GM12878 (cell line): ENCODE data around the gene LMOD1. TPM values are rescaled to one million over a fixed set of nuclear protein-coding genes. Genes with fewer than 3 reads are reported as not detected.

Experiments used
- ATAC-seq: fragments of 200-7000 bp; cut with Tn5 transposase; 3 replicates; pipeline ENCODE4 v1.9.1; 2020; ENCODE audit warnings: mild to moderate bottlenecking, moderate library complexity
- BruUV-seq: library from RNA; stranded (reverse); fragments of 400-500 nt; replicated peaks from 2 replicates; lab custom pipeline; 2021; lab: Mats Ljungman, UMichigan
- CTCF ChIA-PET: fragments of 300-600 bp; sonication (Branson Sonifier 250); formaldehyde crosslinking; extraction: SDS; loops from one replicate; lab custom pipeline; 2021; ENCODE audit warnings: inconsistent platforms; lab: Yijun Ruan, JAX
- POLR2A ChIA-PET: fragments of 350-600 bp; formaldehyde crosslinking; extraction: SDS; loops from one replicate; lab custom pipeline; 2021; ENCODE audit warnings: inconsistent platforms; lab: Charles Lee
- RAD21 ChIA-PET: fragments of 300-600 bp; sonication (Branson Sonifier 250); formaldehyde crosslinking; loops from one replicate; lab custom pipeline; 2023; ENCODE audit warnings: antibody characterized with exemption; ENCODE audit not compliant: unreplicated experiment; lab: Charles Lee
- SMC1A ChIA-PET: fragments of 300-600 bp; sonication (Branson Sonifier 250); formaldehyde crosslinking; loops from one replicate; lab custom pipeline; 2023; ENCODE audit not compliant: unreplicated experiment, uncharacterized antibody; lab: Charles Lee
- DNase-seq: peaks from one replicate; pipeline ENCODE4 v3.0.0-alpha.2; 2011; ENCODE audit warnings: low read depth, low spot score
- FAIRE-seq: peaks from 3 replicates; lab custom pipeline; 2011; peaks lifted over from hg19 to GRCh38; lab: Jason Lieb, UNC
- H2AFZ ChIP-seq: 2 replicates; pipeline ENCODE4 v1.6.0; 2011; ENCODE audit warnings: low read depth, low read length, control low read depth; ENCODE audit not compliant: control insufficient read depth
- H3K27ac ChIP-seq: 2 replicates; pipeline ENCODE4 v1.5.1; 2011; ENCODE audit warnings: control low read depth; ENCODE audit not compliant: control insufficient read depth, insufficient read depth
- H3K27me3 ChIP-seq, 2 experiments: replicated peaks in 1 of 2; 2 replicates each; pipeline versions ENCODE4 v1.6.0 to v1.6.1; 2011; ENCODE audit warnings: low read length in 1 of 2; ENCODE audit not compliant: control insufficient read depth in 2 of 2, insufficient read depth in 2 of 2
- H3K36me3 ChIP-seq, 2 experiments: 2 replicates each; pipeline ENCODE4 v1.5.1; 2011; ENCODE audit warnings: low read length in 1 of 2; ENCODE audit not compliant: control insufficient read depth in 2 of 2, insufficient read depth in 2 of 2
- H3K4me1 ChIP-seq: 2 replicates; pipeline ENCODE4 v1.6.1; 2011; ENCODE audit warnings: mild to moderate bottlenecking, low read length, moderate library complexity, mixed read lengths; ENCODE audit not compliant: control insufficient read depth, insufficient read depth
- H3K4me2 ChIP-seq: 2 replicates; pipeline ENCODE4 v1.6.0; 2011; ENCODE audit warnings: control low read depth; ENCODE audit not compliant: control insufficient read depth, insufficient read depth
- H3K4me3 ChIP-seq: fragments of 200-600 bp; sonication (generic); 2 replicates; pipeline ENCODE4 v1.5.1; 2016
- H3K79me2 ChIP-seq: 2 replicates; pipeline ENCODE4 v1.6.0; 2011; ENCODE audit warnings: low read length; ENCODE audit not compliant: control insufficient read depth, insufficient read depth
- H3K9ac ChIP-seq: 2 replicates; pipeline ENCODE4 v1.8.0; 2011; ENCODE audit warnings: low read length, control low read depth, mixed read lengths; ENCODE audit not compliant: control insufficient read depth, insufficient read depth
- H3K9me3 ChIP-seq: replicated peaks from 3 replicates; pipeline ENCODE4 v1.5.1; 2011; ENCODE audit warnings: mild to moderate bottlenecking, low read length; ENCODE audit not compliant: control insufficient read depth, insufficient read depth
- H4K20me1 ChIP-seq: 2 replicates; pipeline ENCODE4 v1.6.0; 2011; ENCODE audit not compliant: control insufficient read depth, insufficient read depth
- CBX3 ChIP-seq: fragments of 200-600 bp; sonication (generic); IDR thresholded peaks from 2 replicates; pipeline ENCODE4 v1.6.1; 2016; ENCODE audit warnings: low read depth, borderline replicate concordance
- CEBPB ChIP-seq, 2 experiments: fragments of 150-350 bp in 1 of 2; IDR thresholded peaks; 2 replicates each; pipeline ENCODE4 v1.6.1; 2012 to 2014; ENCODE audit warnings: low read depth in 2 of 2, low read length in 2 of 2, borderline replicate concordance in 1 of 2, inconsistent platforms in 1 of 2
- CHD2 ChIP-seq: IDR thresholded peaks from 2 replicates; pipeline ENCODE4 v1.6.1; 2011; ENCODE audit warnings: low read depth, low read length, improper control_type of control experiment, borderline replicate concordance
- CREM ChIP-seq: IDR thresholded peaks from 2 replicates; pipeline ENCODE4 v1.6.1; 2014; ENCODE audit warnings: antibody characterized with exemption, low read depth
- EP300 ChIP-seq, 2 experiments: fragments of 150-350 bp in 1 of 2; IDR thresholded peaks; 2 replicates each; pipeline ENCODE4 v1.6.1; 2011 to 2012; ENCODE audit warnings: low read depth in 2 of 2, low read length in 2 of 2, borderline replicate concordance in 1 of 2, improper control_type of control experiment in 1 of 2, inconsistent platforms in 1 of 2; ENCODE audit not compliant: control insufficient read depth in 1 of 2
- GATAD2B ChIP-seq: fragments of 450-650 bp; conservative IDR thresholded peaks from 2 replicates; pipeline ENCODE4 v1.6.1; 2017; ENCODE audit warnings: low read depth, mild to moderate bottlenecking, moderate library complexity
- IKZF1 ChIP-seq: fragments of 450-650 bp; conservative IDR thresholded peaks from 2 replicates; pipeline ENCODE4 v1.6.1; 2017; ENCODE audit warnings: antibody characterized with exemption, mild to moderate bottlenecking
- JUNB ChIP-seq: IDR thresholded peaks from 2 replicates; pipeline ENCODE4 v1.6.1; 2016; ENCODE audit warnings: antibody characterized with exemption, mild to moderate bottlenecking
- MYB ChIP-seq: fragments of 150-350 bp; IDR thresholded peaks from 2 replicates; pipeline ENCODE4 v1.6.1; 2014; ENCODE audit warnings: mild to moderate bottlenecking, low read depth, low read length, borderline replicate concordance
- MYC ChIP-seq: IDR thresholded peaks from 2 replicates; pipeline ENCODE4 v1.6.1; 2011; ENCODE audit warnings: mild to moderate bottlenecking, low read length, moderate library complexity, inconsistent platforms; ENCODE audit not compliant: insufficient read depth, insufficient replicate concordance, insufficient read length, severe bottlenecking
- RELA ChIP-seq: fragments of 450-650 bp; IDR thresholded peaks from 2 replicates; pipeline ENCODE4 v1.8.0; 2014; ENCODE audit warnings: borderline replicate concordance; ENCODE audit not compliant: partially characterized antibody
- WRNIP1 ChIP-seq: IDR thresholded peaks from 2 replicates; pipeline ENCODE4 v1.6.1; 2011; ENCODE audit warnings: low read depth, low read length, improper control_type of control experiment, borderline replicate concordance
- WGBS: methylation state at CpG from one replicate; pipeline ENCODE4 v1.1.6; 2016; ENCODE audit warnings: low lambda C conversion rate; ENCODE audit not compliant: insufficient replicate concordance, insufficient coverage; ENCODE audit errors: missing lambda C conversion rate; 5-methylcytosine and 5-hydroxymethylcytosine counted together
- in situ Hi-C: fragments of 300-500 bp; cut with MboI; formaldehyde crosslinking; loops from 9 replicates; pipeline ENCODE4 v1.14.3; 2018; ENCODE audit warnings: mixed read lengths
- intact Hi-C: fragments of 100-400 bp; cut with micrococcal nuclease; formaldehyde crosslinking; loops from one replicate; pipeline ENCODE4 v1.14.2; 2022; ENCODE audit not compliant: unreplicated experiment
- polyA plus RNA-seq, 11 experiments: library from polyadenylated mRNA; depleted of rRNA in 4 of 11; unstranded in 6 of 11; stranded (reverse) in 5 of 11; fragments of >200 nt; fragmentation: Nextera tagmentation in 4 of 11; fragmentation: Illumina TruSeq in 1 of 11; extraction: Ambion mirVana in 4 of 11; extraction: Trizol in 1 of 11; gene quantifications; 1 replicate in 1 of 11; 2 replicates in 10 of 11; pipeline versions ENCODE4 v1.2.1 to v1.2.3, GENCODE V29; 2011 to 2016; ENCODE audit warnings: inconsistent platforms in 2 of 11, missing spikeins in 2 of 11, low read depth in 1 of 11
- total RNA-seq, 4 experiments: library from RNA; depleted of rRNA in 3 of 4; stranded (reverse); fragments of >200 nt in 3 of 4; fragmentation: Illumina TruSeq in 1 of 4; extraction: Trizol in 1 of 4; gene quantifications; 2 replicates each; pipeline versions ENCODE4 v1.2.1 to v1.2.3, GENCODE V29; 2013 to 2021
- TF ChIP-seq, protein P1 (sequence below): fragments of 450-650 bp; IDR thresholded peaks from 2 replicates; pipeline ENCODE4 v1.6.1; 2017; ENCODE audit warnings: mild to moderate bottlenecking, moderate library complexity
- TF ChIP-seq, protein P2 (sequence below): IDR thresholded peaks from 2 replicates; pipeline ENCODE4 v1.6.1; 2012; ENCODE audit warnings: low read depth, low read length, improper control_type of control experiment
- TF ChIP-seq, protein P3 (sequence below): IDR thresholded peaks from 2 replicates; pipeline ENCODE4 v1.6.1; 2012; ENCODE audit warnings: mild to moderate bottlenecking, low read depth, low read length

LMOD1 gene
- total and polyA plus RNA-seq, 10 of the 15 experiments (the other 5 are each of a cell fraction or from before 2014, with no cell fraction given) = 0.15 TPM; not detected in 9

DNA sequence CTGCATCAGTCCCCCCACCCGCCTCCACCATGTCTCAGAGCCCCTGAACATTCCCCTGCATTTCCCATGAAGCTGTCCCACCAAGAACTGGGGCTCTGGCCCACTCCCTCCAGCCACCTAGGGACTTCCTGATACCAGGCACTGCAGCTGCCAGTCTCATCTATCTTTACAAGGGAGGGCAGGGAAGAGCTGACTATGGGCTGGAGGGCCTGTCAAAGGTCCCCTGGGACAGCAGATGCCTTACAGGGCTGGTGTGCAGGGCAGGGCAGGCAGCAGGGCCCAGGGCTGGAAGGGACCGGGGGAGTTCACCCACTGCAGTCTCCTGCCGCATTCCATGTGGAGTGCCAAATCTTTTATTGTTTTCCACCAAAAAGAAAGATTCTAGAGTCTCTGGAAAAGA lies 40.0 kb downstream of the LMOD1 start:
- no peak overlapping the region for H2AFZ ChIP-seq
- no peaks in the 10 kb centered on the region for H3K79me2 ChIP-seq
- CTCF ChIA-PET = interaction anchor here (3.4 kb wide), 1 partner anchor 10 kb away, joined by 17 read pairs; no protein-coding TSS in a partner anchor
- POLR2A ChIA-PET = interaction anchor here (0.9 kb wide), 1 partner anchor 18 kb away, joined by 3 read pairs; no protein-coding TSS in a partner anchor
- no peak overlapping the region for H3K4me3 ChIP-seq
- RAD21 ChIA-PET = no interaction called here
- no peaks in the 10 kb centered on the region; a peak in 1 of 4 replicates for H3K27me3 ChIP-seq
- intact Hi-C loops = no loop called here
- no peaks in the 10 kb centered on the region for H3K9me3 ChIP-seq
- ATAC-seq = no peak; the same call in 2 of the 3 replicates
- no peak for DNase-seq
- no peaks in the 10 kb centered on the region for H4K20me1 ChIP-seq
- SMC1A ChIA-PET = interaction anchor here (2.4 kb wide), 1 partner anchor 10 kb away, joined by 7 read pairs; no protein-coding TSS in a partner anchor
- 63% methylated on average over 3 of the region's 3 CpGs for WGBS
- H3K9ac ChIP-seq = no peak overlapping the region
- no peaks in the 10 kb centered on the region for H3K36me3 ChIP-seq
- H3K4me1 ChIP-seq = no peaks in the 10 kb centered on the region
- in situ Hi-C loops = no loop called here
- no peak overlapping the region for H3K27ac ChIP-seq
- no TSS peak for BruUV-seq
- H3K4me2 ChIP-seq = no peak overlapping the region
- no peak for FAIRE-seq
- TF ChIP-seq RELA (no peak), MYC (no peak), CEBPB (IDR thresholded peaks at IDR 0.05; ENCODE audit: borderline replicate concordance in 1 of 2, low read depth in 2 of 2, low read length in 2 of 2) (no peak), WRNIP1 (no peak), MYB (no peak), JUNB (no peak), CBX3 (no peak), CHD2 (no peak), IKZF1 (no peak), GATAD2B (no peak), CREM (no peak), EP300 (IDR thresholded peaks at IDR 0.05; ENCODE audit: borderline replicate concordance in 1 of 2, control insufficient read depth in 1 of 2, low read depth in 2 of 2, low read length in 2 of 2) (no peak)
- TF ChIP-seq, protein P1, sequence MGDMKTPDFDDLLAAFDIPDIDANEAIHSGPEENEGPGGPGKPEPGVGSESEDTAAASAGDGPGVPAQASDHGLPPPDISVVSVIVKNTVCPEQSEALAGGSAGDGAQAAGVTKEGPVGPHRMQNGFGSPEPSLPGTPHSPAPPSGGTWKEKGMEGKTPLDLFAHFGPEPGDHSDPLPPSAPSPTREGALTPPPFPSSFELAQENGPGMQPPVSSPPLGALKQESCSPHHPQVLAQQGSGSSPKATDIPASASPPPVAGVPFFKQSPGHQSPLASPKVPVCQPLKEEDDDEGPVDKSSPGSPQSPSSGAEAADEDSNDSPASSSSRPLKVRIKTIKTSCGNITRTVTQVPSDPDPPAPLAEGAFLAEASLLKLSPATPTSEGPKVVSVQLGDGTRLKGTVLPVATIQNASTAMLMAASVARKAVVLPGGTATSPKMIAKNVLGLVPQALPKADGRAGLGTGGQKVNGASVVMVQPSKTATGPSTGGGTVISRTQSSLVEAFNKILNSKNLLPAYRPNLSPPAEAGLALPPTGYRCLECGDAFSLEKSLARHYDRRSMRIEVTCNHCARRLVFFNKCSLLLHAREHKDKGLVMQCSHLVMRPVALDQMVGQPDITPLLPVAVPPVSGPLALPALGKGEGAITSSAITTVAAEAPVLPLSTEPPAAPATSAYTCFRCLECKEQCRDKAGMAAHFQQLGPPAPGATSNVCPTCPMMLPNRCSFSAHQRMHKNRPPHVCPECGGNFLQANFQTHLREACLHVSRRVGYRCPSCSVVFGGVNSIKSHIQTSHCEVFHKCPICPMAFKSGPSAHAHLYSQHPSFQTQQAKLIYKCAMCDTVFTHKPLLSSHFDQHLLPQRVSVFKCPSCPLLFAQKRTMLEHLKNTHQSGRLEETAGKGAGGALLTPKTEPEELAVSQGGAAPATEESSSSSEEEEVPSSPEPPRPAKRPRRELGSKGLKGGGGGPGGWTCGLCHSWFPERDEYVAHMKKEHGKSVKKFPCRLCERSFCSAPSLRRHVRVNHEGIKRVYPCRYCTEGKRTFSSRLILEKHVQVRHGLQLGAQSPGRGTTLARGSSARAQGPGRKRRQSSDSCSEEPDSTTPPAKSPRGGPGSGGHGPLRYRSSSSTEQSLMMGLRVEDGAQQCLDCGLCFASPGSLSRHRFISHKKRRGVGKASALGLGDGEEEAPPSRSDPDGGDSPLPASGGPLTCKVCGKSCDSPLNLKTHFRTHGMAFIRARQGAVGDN = no peak
- TF ChIP-seq, protein P2, sequence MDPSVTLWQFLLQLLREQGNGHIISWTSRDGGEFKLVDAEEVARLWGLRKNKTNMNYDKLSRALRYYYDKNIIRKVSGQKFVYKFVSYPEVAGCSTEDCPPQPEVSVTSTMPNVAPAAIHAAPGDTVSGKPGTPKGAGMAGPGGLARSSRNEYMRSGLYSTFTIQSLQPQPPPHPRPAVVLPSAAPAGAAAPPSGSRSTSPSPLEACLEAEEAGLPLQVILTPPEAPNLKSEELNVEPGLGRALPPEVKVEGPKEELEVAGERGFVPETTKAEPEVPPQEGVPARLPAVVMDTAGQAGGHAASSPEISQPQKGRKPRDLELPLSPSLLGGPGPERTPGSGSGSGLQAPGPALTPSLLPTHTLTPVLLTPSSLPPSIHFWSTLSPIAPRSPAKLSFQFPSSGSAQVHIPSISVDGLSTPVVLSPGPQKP = no peak
- TF ChIP-seq, protein P3, sequence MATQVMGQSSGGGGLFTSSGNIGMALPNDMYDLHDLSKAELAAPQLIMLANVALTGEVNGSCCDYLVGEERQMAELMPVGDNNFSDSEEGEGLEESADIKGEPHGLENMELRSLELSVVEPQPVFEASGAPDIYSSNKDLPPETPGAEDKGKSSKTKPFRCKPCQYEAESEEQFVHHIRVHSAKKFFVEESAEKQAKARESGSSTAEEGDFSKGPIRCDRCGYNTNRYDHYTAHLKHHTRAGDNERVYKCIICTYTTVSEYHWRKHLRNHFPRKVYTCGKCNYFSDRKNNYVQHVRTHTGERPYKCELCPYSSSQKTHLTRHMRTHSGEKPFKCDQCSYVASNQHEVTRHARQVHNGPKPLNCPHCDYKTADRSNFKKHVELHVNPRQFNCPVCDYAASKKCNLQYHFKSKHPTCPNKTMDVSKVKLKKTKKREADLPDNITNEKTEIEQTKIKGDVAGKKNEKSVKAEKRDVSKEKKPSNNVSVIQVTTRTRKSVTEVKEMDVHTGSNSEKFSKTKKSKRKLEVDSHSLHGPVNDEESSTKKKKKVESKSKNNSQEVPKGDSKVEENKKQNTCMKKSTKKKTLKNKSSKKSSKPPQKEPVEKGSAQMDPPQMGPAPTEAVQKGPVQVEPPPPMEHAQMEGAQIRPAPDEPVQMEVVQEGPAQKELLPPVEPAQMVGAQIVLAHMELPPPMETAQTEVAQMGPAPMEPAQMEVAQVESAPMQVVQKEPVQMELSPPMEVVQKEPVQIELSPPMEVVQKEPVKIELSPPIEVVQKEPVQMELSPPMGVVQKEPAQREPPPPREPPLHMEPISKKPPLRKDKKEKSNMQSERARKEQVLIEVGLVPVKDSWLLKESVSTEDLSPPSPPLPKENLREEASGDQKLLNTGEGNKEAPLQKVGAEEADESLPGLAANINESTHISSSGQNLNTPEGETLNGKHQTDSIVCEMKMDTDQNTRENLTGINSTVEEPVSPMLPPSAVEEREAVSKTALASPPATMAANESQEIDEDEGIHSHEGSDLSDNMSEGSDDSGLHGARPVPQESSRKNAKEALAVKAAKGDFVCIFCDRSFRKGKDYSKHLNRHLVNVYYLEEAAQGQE = no peak
